ENCODE data around the gene NDST3. TPM values are rescaled to one million over a fixed set of nuclear protein-coding genes. Genes with fewer than 3 reads are reported as not detected.

The NDST3 gene
- total RNA-seq, 1 experiment from 2014 or later, result 0.70 TPM

DNA sequence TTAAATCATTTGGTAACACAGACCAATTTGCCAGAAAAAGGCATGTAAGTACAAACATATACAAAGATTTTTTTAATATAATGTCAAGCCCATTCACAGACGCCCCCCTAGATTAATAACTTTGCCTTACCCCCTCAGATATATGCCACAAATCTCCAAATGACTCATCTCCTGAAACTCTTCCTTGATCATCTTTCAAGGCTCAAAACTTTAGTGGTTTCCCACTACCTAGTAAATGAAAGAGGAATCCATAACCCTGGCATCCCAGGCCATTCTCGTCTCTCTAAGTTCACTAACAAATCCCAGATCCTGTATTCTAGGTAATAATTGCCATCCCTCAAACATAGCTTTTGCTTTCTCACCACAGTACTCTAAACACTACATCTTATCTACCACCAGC is 256.7 kb downstream of the NDST3 start:
- H3K79me1 ChIP-seq (ENCODE audit: insufficient read depth, low read depth, low read length, poor library complexity, severe bottlenecking), result no peaks in the 10 kb centered on the region

More for the DNA sequence above, 256.7 kb downstream of the NDST3 start:
- no peak overlapping the region for H3K27ac Mint-ChIP-seq
- Histone ChIP-seq H2BK20ac (ENCODE audit: low read depth, low read length, poor library complexity, severe bottlenecking) (no peak overlapping the region), H3K4me2 (ENCODE audit: insufficient read depth, insufficient read length, low read length) (no peak overlapping the region), H2BK12ac (ENCODE audit: insufficient read length, low read depth, low read length) (no peak overlapping the region), H3K14ac (ENCODE audit: insufficient read depth, low read length) (no peak overlapping the region), H3K4me1 (ENCODE audit: insufficient read depth, low read length) (no peaks in the 10 kb centered on the region), H3T11ph (ENCODE audit: low read length) (no peak overlapping the region), H2AFZ (ENCODE audit: low read length) (no peak overlapping the region), H2BK120ac (ENCODE audit: low read depth, low read length, poor library complexity, severe bottlenecking) (no peak overlapping the region), H2BK15ac (ENCODE audit: low read depth, low read length) (no peak overlapping the region), H3K56ac (ENCODE audit: insufficient read length, low read depth, low read length) (no peak overlapping the region), H2BK5ac (ENCODE audit: insufficient read length, low read length) (no peak overlapping the region), H3K9me3 (ENCODE audit: control insufficient read depth, low read depth, low read length) (no peaks in the 10 kb centered on the region), H3K27ac (ENCODE audit: insufficient read length, low read depth, low read length) (no peak overlapping the region), H3K79me2 (ENCODE audit: insufficient read depth, low read length) (no peaks in the 10 kb centered on the region), H4K20me1 (ENCODE audit: control insufficient read depth, insufficient read depth, insufficient read length) (no peaks in the 10 kb centered on the region), H3K23ac (ENCODE audit: insufficient read length, low read depth, low read length) (no peak overlapping the region), H3K23me2 (ENCODE audit: insufficient read length, low read depth, low read length, poor library complexity, severe bottlenecking) (no peaks in the 10 kb centered on the region), H4K8ac (replicated peaks; ENCODE audit: insufficient read length, low read depth, low read length) (no peak overlapping the region), H3K9ac (ENCODE audit: extremely low read depth, insufficient read length, low read length) (no peak overlapping the region), H3K27me3 (ENCODE audit: insufficient read depth, low read length) (no peaks in the 10 kb centered on the region), H4K5ac (ENCODE audit: insufficient read length, low read depth, low read length) (no peak overlapping the region), H4K91ac (ENCODE audit: insufficient read length, low read depth, low read length) (no peak overlapping the region), H3K4ac (ENCODE audit: low read depth, low read length) (no peak overlapping the region), H3K18ac (ENCODE audit: insufficient read length, low read depth, low read length) (no peak overlapping the region), H2AK5ac (ENCODE audit: insufficient read length, low read length) (no peak overlapping the region)
- WGBS (ENCODE audit: extremely low coverage, insufficient read length, low lambda C conversion rate), result no CpG with 5 or more reads among the region's 2 CpGs
- TF ChIP-seq, protein P1, sequence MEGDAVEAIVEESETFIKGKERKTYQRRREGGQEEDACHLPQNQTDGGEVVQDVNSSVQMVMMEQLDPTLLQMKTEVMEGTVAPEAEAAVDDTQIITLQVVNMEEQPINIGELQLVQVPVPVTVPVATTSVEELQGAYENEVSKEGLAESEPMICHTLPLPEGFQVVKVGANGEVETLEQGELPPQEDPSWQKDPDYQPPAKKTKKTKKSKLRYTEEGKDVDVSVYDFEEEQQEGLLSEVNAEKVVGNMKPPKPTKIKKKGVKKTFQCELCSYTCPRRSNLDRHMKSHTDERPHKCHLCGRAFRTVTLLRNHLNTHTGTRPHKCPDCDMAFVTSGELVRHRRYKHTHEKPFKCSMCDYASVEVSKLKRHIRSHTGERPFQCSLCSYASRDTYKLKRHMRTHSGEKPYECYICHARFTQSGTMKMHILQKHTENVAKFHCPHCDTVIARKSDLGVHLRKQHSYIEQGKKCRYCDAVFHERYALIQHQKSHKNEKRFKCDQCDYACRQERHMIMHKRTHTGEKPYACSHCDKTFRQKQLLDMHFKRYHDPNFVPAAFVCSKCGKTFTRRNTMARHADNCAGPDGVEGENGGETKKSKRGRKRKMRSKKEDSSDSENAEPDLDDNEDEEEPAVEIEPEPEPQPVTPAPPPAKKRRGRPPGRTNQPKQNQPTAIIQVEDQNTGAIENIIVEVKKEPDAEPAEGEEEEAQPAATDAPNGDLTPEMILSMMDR (conservative IDR thresholded peaks at IDR 0.05), result no peak
- H3K36me3 Mint-ChIP-seq (ENCODE audit: insufficient read depth in 1 of 3, low read depth in 3 of 3), result no peaks in the 10 kb centered on the region
- peaks cover 4 to 7% of the 10 kb centered on the region in 2 experiments; a peak in 1 of 4 replicates for H3K4me1 Mint-ChIP-seq
- no peak overlapping the region for H3K4me3 Mint-ChIP-seq
- H3K27me3 Mint-ChIP-seq (ENCODE audit: low read depth), result no peaks in the 10 kb centered on the region
- H3K9me3 Mint-ChIP-seq, result no peaks in the 10 kb centered on the region
- DNase-seq, result no peak
